HG02763 (cell line): ENCODE data around the gene C11orf97.
"Not testable (repeated sequence)": the region's sequence is repeated elsewhere in the genome, so short reads cannot be mapped to it uniquely, and the experiment has no call there.

ENCODE experiments used
- ATAC-seq: cut with Tn5 transposase; IDR thresholded peaks from one replicate; pipeline ENCODE4 v1.9.1; 2021; ENCODE audit warnings: mild to moderate bottlenecking, moderate library complexity; ENCODE audit not compliant: unreplicated experiment

Gene C11orf97

DNA sequence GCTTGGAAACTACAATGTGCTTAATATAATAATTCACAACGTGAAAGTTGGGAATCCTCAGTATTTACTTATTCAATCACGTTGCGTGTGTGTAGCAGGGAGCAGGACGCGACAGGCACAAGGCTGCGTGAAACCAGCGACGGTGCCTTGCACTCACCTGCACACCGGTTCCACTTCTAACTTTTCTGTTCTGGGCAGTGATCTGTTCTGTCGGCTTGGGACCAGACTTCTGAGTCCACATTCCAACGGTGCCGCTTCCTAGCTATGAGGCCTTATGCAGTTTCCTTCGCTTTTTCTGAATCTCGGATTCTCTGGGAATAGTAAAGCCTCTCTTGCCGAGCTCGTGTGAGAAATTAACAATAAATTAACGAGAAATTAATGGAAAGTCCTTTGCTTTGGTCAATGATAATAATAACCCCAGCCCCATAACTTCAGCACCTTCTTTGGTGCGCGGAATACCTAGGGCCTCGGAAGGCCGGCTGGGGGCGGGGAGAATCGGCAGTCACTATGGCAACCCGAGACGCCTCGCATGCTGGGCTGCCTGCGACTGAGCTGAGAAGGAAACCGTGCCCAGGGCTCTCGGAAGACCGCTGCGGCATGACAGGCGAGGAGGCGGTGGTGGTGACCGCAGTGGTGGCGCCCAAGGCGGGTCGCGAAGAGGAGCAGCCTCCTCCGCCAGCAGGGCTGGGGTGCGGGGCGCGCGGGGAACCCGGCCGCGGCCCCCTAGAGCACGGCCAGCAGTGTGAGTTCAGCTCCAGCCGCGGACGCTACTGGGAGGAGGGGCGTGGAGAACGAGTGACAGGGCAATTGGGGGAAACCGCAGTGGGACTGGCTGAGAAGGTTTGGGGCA is at the start of gene C11orf97:
Gene C11orf97 (plus strand): TSS at position 530 of the 850 bp plus-strand sequence. CDS start 68 bp downstream, at position 598.
- peak; percentile 94 for ATAC-seq

GRCh38 chr11:94469416-94469815 is 42.8 kb upstream of the C11orf97 start:
- peak; percentile 74 for ATAC-seq

DNA sequence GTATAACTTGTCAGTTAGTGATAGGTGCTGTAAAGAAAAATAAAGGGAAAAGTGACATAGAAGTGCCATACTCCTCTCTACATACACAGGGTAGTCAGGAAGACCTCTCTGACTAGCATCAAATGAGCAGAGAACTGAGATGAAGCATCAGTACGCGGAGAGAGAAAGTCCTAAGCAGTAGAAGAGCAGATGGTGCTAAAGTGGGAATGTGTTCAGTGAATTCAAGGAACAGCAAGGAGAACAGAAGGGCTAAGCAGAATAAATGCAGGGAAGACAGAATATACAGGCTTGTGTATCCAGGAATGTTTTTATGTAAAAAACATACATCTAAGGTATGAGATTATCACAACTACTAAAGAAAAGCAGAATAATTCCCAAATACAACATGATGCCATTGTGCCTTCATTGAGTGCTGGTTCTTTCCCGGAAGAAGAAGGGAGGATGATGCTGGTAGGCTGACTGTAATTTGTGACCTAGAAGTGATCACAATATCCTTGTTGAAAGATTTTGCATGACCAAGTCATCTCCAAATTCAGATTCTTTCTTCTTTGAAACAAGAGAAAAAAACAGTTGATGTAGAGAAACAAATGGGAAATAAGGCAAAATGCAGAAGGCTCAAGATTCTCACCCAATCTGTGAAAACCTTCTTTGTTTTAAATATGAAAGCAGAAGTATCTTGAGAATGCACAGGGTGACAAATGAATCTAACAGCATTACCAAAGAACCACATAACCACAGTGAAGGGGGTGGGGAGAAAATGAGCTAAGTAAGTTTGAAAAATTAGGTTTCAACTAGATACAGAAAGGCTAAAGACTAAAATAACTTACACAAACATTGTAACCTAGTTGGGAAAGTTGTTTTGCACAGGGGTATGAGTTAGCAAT is 39.1 kb upstream of the C11orf97 start:
- ATAC-seq: peak; percentile 86

- ATAC-seq: no peak
Observed at GRCh38 chr11:94477624-94478023, 34.6 kb upstream of the C11orf97 start.

GRCh38 chr11:94481342-94481741 is 30.9 kb upstream of the C11orf97 start:
- no peak for ATAC-seq

DNA sequence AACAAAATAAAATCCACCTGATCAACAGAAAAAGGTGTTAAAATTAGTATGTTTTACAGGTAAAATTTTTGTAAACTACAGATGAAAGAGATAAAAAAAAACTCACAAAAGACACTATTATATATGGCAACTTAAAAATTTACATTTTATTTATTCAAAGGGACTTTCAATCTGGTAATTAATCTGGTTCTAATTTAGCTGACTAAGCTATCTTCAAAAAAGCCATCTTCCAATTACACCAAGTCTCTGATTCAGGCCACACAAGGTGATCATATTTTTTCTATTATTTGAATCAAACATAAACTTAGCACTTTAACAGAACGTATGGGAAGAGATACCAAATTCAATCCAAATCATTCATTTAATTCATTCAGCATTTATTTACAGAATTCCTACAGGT is 26.2 kb upstream of the C11orf97 start:
- no peak for ATAC-seq

DNA sequence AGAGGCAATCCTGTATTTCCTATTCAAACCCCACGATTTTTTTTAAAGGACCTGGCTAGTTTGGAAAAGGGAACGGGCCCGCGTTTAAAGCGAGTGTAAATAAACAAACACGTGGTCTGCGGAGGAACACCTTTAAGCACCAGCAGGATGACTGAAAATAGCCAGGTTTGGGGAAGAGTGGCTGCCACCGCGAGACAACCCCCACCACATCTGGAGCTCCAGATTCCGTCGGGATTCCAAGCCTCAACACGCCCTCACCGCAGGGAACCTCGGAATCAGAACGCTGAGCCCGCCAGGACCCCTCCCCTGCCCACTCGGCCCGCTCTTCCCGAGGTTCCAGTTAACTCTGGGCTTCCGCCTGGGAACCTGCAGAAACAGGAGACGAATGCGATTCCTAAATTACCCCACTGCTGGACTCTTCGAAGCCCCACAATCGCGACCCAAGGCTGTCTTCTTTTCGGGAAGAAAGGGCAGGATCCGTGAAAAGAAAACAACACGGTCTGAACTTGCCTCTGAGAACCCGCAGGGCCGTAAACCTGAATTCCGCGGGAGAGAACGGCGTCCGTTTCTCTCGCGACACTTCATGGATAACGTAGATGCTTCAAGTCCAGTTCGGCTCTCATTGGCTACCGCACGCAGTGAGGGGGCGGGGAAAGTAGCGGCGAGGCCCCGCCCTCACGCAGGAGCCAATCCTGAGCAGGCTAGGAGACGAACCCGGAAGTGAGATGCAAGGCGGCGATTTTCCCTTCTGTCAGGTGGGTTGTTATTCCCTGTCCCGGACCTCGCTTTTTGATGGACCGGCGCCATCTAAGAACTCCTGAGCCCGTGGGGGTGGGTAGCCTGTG is 18.8 kb upstream of the C11orf97 start, which contains the start of the genes ANKRD49 and MRE11:
Gene ANKRD49 (plus strand): TSS at position 704 of the 845 bp plus-strand sequence. CDS start 2,710 bp downstream, outside the sequence.
Gene MRE11 (minus strand): TSS at position 564 of the 845 bp plus-strand sequence. CDS start 1,043 bp downstream, outside the sequence.
- peak; percentile 99 for ATAC-seq

- ATAC-seq: peak; percentile 55
Observed at GRCh38 chr11:94494126-94494680, 18.1 kb upstream of the C11orf97 start.

- ATAC-seq: no peak
Observed at GRCh38 chr11:94500181-94500580, 12.1 kb upstream of the C11orf97 start.

GRCh38 chr11:94501522-94501921 is 10.7 kb upstream of the C11orf97 start:
- no peak for ATAC-seq

GRCh38 chr11:94504689-94505293 is 7.5 kb upstream of the C11orf97 start:
- ATAC-seq: peak; percentile 68

- not testable (repeated sequence) for ATAC-seq
Observed at GRCh38 chr11:94506513-94506912, 5.7 kb upstream of the C11orf97 start.

DNA sequence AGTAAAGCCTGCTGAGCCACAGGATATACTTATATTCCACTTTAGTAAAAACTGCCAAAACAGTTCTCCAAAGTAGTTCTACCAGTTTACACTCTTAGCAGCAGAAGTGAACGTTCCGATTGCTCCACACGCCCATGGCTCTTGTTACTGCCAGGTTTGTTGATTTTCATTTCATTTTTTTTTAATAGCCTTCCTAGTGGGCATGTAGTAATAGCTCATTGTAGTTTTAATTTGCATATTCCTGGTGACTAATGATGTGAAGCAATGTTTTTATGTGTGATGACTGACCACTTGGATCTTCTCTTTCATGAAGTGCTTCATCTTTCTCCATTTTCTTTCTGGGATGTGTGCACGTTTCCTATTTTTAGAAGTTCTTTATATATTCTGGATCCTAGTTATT is 4.8 kb upstream of the C11orf97 start:
- ATAC-seq: no peak

- ATAC-seq: no peak
Observed at GRCh38 chr11:94513091-94513490, 830 bp downstream of the C11orf97 start.

DNA sequence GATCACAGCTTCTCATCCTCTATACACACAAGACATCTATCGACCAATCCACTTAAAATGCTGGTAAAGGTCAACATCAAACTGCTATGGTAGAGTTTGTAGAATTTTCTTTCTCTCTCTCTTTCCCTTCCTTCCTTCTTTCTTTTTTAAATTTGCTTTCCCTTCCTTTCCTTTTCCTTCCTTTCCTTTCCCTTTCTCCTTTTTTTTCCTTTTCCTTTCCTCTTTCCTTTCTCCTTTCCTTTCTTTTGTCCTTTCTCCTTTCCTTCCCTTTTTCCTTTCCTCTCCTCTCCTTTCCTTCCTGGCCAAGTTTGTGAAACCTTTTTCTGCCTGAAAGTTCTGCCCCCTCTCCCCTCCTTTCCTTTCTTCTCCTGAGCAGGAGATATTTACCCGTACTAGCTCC is 3.1 kb downstream of the C11orf97 start:
- ATAC-seq: no peak

DNA sequence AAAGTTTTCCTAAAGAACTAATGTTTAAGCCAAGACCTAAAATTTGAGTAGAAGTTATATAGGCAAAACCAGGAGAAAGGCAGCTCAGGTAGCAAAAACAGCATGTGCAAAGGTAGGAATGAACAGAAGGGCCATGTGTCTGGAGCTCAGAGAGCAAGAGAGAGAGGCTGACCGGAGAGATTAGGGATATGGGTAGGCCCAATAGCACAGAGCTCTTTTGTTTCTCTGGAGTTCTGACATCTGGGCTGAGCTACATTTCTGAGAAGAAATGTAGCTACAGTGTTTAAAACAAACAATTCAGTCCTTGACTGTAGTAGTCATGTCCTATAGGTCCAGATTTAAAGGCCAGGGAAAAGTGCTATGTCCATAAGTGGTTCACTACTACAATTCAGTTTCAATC is 4.5 kb downstream of the C11orf97 start:
- ATAC-seq: no peak

DNA sequence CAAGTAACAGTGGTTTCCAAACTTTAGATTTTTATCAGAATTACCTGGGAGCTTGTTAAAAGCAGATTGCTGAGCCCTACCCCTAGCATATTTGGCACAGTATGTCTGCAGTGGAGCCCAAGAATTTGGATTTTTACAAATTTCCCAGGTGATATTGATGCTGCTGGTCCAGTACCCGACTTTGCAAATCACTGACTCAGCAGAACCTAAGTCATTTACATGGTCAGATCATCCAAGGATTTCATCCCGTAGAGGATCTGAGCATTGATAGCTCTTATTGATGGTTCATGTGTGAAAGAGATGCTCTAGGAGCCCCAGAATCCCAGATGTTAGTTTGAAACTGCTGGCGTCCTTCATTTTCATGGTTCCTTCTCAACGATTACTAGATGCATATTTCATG is 6.0 kb downstream of the C11orf97 start:
- ATAC-seq: no peak

DNA sequence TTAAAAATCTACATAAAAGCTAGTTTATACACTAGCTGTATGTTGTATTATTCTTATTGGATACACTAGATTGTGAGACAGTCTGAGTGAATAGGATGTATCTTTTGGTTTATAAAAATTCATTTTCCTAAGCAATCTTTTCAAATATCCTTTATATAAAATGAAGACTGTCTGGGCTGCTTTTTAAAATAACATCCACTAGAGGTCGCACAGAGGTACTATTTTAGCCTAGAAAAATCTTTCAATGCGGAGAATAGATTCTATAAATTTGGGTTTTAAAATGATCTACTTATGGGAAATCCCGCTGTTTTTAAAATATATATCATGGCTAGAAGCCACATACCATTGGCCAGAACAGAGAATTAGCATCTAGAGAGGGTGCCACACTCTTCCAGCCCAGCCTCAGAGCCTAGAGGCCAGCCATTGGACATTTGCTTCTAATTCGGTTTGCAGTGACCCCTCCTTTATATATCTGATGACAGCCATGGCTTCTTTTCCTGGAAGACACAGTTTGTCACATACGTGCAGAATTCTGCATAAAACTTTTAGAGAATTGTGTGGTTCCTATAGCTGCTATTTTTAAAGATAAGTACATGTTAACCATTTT is 7.3 kb downstream of the C11orf97 start:
- ATAC-seq: no peak

DNA sequence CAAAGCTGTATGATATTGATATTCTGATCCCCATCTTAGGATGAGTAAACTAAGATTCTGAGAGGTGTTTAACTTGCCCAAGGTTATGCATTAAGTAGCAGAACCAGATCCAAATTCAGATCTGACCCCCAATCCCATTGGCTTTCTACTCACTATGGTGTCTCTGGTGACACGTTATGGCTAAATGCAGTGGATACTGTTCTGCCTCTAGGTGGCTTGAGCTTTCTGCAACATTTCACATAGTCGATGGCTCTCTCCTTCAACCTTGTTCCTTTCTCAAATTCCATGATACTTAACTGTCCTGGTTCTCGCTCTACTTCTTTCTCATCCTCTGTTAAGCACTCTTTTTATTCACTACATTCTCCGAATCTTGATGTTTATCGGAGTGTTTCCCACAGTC is 9.4 kb downstream of the C11orf97 start:
- ATAC-seq: no peak
